ENCODE measurements around the gene SEC61B.

DNA sequence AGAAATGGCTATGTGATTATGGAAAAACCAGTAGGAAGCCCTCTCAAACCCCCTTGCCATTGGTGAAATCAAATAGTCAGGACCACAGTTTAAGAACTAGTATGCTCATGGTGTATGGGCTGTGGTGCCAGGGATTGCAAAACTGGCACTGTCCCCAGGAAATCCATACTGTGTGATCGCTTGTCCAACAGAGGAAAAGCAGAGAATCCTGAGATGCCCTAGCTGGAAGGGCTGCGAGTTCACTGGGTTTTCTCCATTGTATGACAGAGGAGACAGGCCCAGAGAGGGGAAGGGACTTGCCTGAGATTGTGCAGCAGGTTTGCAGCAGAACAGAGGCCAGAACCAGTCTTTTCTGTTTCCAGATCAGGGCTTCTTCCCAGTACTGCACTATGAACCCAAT lies 12.5 kb downstream of the SEC61B start:
- TF ChIP-seq L3MBTL2 (conservative IDR thresholded peaks at IDR 0.05) (no peak), ZNF384 (IDR thresholded peaks at IDR 0.05) (no peak), FOXM1 (IDR thresholded peaks at IDR 0.05; ENCODE audit: borderline replicate concordance) (no peak), ELF4 (IDR thresholded peaks at IDR 0.05) (no peak), SP1 (IDR thresholded peaks at IDR 0.05) (no peak), HDGF (IDR thresholded peaks at IDR 0.05; ENCODE audit: borderline replicate concordance) (no peak), SUZ12 (IDR thresholded peaks at IDR 0.05) (no peak), LEF1 (IDR thresholded peaks at IDR 0.05; ENCODE audit: borderline replicate concordance) (no peak), BHLHE40 (IDR thresholded peaks at IDR 0.05; ENCODE audit: borderline replicate concordance) (no peak), FOXA1 (IDR thresholded peaks at IDR 0.05) (no peak)
- TF ChIP-seq, protein P1, sequence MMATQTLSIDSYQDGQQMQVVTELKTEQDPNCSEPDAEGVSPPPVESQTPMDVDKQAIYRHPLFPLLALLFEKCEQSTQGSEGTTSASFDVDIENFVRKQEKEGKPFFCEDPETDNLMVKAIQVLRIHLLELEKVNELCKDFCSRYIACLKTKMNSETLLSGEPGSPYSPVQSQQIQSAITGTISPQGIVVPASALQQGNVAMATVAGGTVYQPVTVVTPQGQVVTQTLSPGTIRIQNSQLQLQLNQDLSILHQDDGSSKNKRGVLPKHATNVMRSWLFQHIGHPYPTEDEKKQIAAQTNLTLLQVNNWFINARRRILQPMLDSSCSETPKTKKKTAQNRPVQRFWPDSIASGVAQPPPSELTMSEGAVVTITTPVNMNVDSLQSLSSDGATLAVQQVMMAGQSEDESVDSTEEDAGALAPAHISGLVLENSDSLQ (IDR thresholded peaks at IDR 0.05) = no peak
